GM19099 (cell line): ENCODE measurements around the gene IQCF5.

Experiments used
- POLR2A ChIP-seq: IDR thresholded peaks from 3 replicates; pipeline ENCODE4 v1.6.1; 2011; ENCODE audit warnings: low read depth; ENCODE audit not compliant: insufficient read length; ENCODE audit errors: extremely low read depth

IQCF5 gene

DNA sequence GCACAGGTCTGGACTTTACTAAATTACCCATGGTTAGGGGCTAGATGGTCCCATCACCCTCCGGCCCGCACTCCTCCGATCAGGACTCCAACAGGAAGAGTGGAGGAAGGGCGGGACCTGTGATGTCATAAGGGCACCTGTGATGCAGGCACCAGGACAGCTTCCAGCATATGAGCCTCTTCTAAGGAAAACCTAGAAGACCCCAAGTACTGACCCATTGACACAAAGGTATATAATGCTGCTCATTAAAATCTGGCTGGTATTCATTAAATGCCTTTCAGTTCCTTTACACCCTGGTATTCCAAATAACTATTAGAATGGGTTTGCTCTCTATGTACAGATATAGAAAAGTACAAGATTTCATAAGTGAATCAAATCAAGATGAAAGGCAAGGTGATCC, at the start of gene IQCF5:
IQCF5 (minus strand) TSS at position 101 of the 400 bp plus-strand sequence; CDS start at position 31, 70 bp downstream.
- no peak for TF ChIP-seq POLR2A

DNA sequence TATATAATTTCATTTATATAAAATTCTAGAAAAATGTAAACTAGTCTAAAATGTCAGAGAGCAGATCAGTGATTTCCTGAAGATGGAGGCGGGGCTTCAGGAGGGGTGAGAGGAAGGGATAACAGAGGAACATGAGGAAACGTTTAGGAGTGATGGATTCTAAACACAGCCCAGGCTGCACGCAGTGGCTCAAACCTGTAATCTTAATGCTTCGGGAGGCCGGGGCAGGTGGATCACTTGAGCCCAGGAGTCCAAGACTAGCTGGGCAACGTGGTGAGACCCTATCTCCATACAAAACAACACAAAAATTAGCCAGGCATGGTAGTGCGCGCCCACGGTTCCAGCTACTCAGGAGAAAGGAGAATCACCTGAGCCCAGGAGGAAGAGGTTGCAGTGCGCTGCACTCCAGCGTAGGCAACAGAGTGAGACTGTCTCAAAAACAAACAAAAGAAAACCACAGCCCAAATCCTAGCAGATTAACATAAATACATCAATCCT, 45.7 kb upstream of the IQCF5 start:
- TF ChIP-seq POLR2A = no peak

DNA sequence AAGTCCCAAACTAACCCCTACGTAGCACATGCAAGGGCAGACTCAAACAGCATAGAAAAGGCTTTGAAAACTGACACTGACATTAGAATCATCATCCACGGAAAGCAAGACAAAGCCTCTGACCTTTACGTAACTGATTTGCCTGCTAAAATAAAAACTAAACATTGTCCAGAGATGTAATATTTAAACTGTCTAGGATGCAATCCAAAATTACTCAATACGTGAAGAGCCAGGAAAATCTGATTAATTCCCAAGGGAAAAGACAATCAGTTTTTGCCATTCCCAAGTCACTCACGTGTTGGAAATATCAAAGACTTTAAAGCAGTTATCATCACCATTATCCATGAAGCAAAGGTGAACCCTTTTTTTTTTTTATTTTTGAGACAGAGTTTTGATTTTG, 41.0 kb upstream of the IQCF5 start:
- TF ChIP-seq POLR2A = no peak

DNA sequence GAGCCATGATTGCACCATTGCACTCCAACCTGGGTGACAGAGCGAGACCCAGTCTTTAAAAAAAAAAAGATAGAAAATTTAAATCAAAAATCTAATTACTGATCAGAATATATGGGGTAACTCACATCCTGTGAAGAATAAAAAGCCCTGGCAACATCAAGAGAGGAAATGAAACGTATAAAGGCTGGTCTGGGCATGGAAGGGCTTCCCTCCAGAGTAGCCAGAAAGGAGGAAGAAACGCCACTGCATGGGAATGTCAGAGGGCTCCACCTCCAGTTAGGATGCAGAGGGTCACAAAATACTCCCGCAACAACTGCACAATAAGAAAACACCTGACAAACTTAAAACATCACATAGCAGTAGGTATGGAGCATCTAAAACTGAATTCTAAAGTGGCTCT, 32.6 kb upstream of the IQCF5 start:
- no peak for TF ChIP-seq POLR2A

DNA sequence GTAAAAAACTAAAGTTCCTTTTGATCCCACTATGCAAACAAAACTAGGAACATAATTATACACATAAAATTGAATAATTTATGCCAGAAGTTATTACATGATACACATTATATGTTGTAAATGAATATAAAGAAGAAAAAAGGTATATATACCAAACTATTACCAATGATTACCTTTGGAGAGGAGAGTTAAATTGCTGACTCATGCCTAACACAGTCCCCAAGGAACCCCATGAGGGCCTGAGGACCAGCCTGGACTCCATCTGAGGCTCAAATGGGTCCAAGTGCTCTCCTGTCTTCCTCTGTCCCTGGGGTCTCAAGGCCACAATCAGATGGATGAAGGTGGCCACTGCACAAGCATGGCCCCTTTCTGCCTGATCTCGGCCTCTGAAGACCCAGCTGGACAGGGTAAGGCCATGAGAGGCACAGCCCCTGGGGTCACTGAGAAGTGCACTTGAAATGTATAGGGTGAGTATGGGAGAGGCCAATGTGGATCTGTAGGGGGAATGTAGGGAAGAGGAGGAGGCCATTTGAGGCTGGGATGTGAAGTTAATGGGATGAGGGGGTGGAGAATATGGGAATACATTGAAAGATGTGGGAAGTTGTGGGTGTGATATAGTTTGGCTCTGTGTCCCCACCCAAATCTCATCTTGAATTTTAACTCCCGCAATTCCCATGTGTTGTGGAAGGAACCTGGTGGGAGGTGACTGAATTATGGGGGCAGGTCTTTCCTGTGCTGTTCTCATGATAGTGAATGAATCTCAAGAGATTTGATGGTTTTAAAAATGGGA, 28.8 kb upstream of the IQCF5 start:
- TF ChIP-seq POLR2A = no peak

DNA sequence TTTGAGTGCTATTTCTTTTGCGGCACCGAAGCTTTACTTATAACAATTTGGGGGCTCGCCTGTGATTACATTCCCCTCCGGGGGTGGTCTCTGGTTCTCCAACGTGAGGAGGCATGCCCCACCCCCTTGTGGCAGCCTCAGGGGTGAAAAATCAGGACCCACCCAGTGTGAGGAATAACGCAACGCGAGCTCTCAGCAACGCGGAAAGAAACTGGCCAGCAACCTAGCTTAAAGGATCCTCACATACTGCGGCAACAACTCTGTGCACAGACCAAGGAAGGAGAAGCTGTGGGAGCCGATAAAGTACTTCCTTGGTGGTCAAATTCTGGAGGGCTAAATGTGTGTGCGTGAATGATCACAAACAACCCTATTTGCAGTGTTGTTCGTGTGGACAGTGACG, 22.0 kb upstream of the IQCF5 start:
- no peak for TF ChIP-seq POLR2A

DNA sequence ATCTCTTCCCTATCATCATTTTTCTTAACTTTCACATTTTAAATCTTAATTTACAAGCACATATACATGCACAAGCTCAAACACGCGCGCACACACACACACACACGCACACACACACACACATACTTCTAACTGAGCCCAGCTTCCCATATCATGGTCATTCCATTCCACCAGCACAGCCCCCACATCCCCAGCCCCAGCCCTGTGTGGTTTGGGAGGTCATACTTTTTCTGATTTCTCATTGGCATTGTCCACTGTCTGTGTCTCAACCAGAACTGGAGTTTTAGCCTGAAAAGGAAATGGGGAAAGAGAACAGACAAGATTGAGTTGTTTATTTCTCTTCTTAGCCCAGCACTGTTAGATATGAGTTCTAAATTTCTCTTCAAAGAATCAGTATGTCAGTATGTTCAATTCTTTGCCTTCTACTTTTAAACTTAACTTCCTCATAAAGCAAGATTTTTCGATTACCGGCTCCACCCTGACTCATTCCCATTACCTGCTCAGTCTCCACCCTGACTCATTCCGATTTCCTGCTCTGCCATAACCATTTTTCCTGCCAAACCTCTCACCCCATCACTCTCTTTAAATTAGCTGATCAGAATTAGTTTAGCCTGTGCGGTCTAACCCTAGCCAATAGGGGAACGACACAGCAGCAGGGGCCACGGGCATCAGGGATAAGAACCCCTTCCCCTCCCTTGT, 21.4 kb upstream of the IQCF5 start:
- TF ChIP-seq POLR2A = no peak

DNA sequence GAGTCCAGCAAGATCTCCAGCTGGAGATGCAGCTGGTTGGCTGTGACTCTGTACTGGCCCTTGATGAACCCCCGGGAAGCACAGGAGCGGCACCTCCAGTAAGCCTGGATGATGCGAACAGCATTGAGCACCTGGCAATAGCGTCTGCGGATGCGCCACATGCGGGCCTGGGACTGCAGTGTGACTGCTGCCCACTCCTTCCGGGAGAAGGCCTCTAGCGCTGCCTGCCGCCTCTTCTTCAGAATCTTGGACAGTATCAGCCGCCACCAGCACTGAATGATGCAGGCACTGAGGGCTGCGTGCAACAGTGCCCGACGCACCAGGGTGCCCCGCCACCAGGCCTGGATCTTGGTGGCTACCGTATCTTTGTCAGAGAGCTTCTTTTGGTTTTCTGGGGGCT, 19.5 kb upstream of the IQCF5 start:
- TF ChIP-seq POLR2A = no peak

DNA sequence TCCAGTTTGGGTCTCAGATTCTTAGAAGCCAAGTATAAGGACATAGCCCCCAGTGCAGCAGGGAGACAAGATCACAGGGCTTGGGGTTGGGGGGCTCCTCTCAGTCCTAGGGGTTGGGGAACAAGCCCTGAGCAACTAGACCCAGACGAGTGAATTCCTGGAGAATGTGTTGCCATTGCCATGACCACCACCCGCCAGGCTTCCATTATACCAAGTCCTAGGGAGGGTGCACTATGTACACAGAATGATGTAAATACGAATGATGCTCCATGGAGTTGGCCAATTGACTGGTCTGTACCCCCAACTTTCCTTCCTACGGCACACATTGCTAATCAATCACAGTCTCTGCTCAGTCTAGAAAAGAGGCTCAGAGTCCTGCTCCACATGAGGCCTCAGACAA, 19.0 kb upstream of the IQCF5 start:
- TF ChIP-seq POLR2A = no peak

DNA sequence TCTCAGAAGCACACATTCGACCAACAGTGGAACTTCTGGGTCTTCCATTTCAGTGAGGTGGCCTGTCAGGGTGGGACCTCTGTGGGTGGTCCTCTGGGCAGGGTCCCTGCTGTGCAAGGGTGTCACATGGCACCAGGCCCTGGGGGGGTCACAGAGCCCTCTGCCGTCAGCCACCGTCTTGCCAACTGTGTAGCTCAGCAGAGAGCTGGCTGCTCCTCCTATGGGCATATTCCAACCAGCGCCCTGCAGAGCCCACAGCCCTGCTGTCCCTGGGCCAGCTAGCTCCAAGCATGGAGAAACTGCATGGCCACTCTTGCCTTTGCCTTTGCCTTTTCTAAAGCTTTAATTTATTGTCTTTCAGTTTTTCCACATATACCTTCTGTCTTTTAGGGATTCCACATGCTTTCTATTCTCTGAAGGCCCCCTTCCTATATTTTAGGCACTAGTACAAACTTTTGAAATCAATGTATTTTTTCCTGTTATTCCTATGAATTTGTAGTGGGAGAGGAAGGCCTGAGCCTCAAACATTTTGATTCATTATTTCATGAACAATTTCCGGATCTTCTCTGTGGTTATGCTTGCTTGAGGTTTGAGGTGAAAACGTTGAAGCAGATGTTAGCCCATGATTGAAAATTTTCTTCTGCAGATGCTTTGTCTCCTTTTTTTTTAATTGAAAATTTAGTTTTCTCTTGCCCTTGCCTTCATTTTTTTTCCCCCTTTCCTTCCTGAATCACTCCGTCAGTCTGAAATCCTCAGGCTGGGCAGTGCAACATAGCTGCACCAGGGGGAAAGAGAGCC, 16.0 kb upstream of the IQCF5 start:
- TF ChIP-seq POLR2A = no peak

DNA sequence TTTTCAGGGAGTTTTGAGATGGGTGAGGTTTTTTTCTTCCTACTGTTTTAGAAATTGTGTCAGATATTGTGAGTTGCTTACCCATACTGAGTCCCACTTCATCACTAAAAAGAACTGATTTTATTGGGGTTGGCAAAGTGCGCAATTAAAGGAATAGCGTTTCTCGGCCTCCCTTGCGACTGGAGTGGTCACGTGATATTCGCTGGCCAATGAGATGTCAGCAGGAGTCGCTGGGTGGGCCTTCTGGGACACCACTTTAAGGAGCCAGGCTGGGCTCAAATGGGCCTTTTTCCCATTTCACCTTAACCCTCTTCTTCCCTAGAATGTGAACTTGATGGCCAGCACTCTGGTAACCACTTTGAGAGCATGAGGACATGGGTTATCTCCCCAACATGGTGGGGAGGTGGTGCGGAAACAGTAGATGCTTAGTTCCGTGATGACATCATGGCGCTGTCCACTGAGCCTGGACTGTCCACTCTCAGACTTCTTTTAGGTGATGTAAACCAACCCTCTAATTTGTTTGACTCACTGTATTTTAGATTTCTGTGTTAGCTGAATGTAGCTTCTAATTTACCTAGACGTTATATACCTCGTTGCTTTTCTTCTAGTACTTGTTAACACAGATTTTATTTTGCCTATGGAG, 13.2 kb upstream of the IQCF5 start:
- no peak for TF ChIP-seq POLR2A

DNA sequence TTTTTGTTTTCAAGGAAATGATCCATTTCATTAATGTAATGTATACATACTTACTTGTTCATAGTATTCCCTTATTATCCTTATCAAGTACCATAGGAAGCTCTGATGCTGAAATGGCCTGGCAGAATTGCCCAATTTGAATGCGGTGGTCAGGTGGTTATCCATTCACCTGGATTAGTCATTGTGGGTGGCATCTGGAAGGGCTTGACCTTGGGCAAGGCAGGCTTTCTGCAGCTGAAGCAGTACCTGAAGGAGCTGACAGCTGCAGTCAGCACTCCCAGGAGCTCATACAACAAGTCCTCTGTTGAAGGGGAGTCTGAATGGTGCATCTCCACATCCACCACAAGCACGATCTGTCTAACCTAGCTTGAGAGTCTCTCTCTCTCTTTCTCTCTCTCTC, 12.2 kb upstream of the IQCF5 start:
- no peak for TF ChIP-seq POLR2A

DNA sequence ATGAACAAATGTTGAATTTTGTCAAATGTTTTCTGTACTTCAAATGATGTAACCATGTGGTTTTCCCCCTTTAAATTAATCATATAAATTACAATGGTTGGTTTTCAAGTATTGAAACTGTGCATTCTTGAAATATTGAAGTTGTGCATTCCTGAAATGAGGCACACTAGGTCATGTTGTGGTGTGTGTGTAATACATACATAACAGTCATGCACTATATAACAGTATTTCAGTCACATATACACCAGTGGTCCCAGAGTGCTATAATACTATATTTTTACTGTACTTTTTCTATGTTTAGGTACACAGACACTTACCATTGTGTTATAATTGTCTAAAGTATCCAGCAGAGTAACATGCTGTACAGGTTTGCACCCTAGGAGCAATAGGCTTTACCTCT, 11.0 kb upstream of the IQCF5 start:
- TF ChIP-seq POLR2A = no peak

DNA sequence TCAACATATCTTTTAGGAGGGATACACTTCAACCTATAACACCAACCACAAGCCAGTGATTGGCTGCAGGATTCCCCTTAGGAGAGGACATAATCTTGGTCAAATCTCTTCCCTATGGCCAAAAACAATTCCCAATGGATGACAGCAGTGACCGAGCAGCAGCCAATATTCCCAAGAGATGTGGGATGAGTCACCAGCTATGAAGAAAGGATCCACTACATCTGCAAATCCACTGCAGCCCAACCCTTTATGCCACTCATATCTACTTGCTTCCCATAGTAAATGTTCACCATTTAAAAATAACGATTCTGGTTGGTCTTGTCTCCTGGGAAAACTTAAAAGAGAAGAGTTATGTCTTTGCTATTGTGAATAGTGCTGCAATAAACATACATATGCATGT, 4.5 kb upstream of the IQCF5 start:
- no peak for TF ChIP-seq POLR2A

DNA sequence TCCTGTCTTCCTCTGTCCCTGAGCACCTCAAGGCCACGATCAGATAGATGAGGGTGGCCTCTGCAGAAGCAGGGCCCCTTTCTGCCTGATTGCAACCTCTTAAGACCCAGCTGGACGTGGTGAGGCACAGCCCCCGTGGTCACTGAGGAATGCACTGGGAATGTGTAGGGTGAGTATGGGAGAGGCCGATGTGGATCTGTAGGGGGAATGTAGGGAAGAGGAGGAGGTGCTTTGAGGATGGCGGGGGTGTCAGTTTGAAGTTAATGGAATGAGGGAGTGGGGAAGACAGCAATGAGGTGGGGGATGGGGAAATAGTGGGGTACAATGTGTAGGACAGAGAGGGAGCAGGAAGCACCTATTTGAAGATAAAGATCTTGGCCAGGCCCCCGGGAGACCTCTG, 785 bp upstream of the IQCF5 start:
- TF ChIP-seq POLR2A = no peak
